ENCODE results near the gene ABCA13.

GRCh38 chr7:48416327-48416908, 245.2 kb downstream of the ABCA13 start:
- TF ChIP-seq CTCF (IDR thresholded peaks at IDR 0.05), result no peak
- no peak for TF ChIP-seq POLR2AphosphoS5 (IDR thresholded peaks at IDR 0.05)
- TF ChIP-seq EP300 (IDR thresholded peaks at IDR 0.05), result no peak

Data from gastroesophageal sphincter (tissue), 3 donors.